IgD-negative memory B cell (primary cell): ENCODE measurements around the gene SAP30L. TPM values are rescaled to one million over a fixed set of nuclear protein-coding genes. Genes with fewer than 3 reads are reported as not detected.

Source experiments
- H3K27ac Mint-ChIP-seq, 3 donors: one replicate each; pipeline ENCODE4 v1.8.0; 2020 to 2022; ENCODE audit warnings: mild to moderate bottlenecking in 3 of 3, mixed read lengths in 3 of 3, moderate library complexity in 1 of 3
- H3K27me3 Mint-ChIP-seq: one replicate; pipeline ENCODE4 v1.8.0; 2021; ENCODE audit warnings: mixed read lengths
- H3K36me3 Mint-ChIP-seq: one replicate; pipeline ENCODE4 v1.8.0; 2020; ENCODE audit warnings: mild to moderate bottlenecking, mixed read lengths
- H3K4me1 Mint-ChIP-seq, 3 donors: one replicate each; pipeline ENCODE4 v1.8.0; 2020 to 2022; ENCODE audit warnings: mixed read lengths in 3 of 3, mild to moderate bottlenecking in 1 of 3
- H3K4me3 Mint-ChIP-seq, 4 donors: one replicate each; pipeline ENCODE4 v1.8.0; 2020 to 2022; ENCODE audit warnings: mild to moderate bottlenecking in 4 of 4, mixed read lengths in 4 of 4, moderate library complexity in 3 of 4
- H3K9me3 Mint-ChIP-seq, 3 donors: one replicate each; pipeline ENCODE4 v1.8.0; 2020 to 2021; ENCODE audit warnings: mixed read lengths in 3 of 3, mild to moderate bottlenecking in 1 of 3
- polyA plus RNA-seq: library from polyadenylated mRNA; unstranded; fragments of 300-500 nt; fragmentation: Illumina TruSeq; gene quantifications from one replicate; pipeline ENCODE4 v1.2.3, GENCODE V29; 2021

SAP30L gene
- polyA plus RNA-seq, 1 donor from 2014 or later: 34.2 TPM

DNA sequence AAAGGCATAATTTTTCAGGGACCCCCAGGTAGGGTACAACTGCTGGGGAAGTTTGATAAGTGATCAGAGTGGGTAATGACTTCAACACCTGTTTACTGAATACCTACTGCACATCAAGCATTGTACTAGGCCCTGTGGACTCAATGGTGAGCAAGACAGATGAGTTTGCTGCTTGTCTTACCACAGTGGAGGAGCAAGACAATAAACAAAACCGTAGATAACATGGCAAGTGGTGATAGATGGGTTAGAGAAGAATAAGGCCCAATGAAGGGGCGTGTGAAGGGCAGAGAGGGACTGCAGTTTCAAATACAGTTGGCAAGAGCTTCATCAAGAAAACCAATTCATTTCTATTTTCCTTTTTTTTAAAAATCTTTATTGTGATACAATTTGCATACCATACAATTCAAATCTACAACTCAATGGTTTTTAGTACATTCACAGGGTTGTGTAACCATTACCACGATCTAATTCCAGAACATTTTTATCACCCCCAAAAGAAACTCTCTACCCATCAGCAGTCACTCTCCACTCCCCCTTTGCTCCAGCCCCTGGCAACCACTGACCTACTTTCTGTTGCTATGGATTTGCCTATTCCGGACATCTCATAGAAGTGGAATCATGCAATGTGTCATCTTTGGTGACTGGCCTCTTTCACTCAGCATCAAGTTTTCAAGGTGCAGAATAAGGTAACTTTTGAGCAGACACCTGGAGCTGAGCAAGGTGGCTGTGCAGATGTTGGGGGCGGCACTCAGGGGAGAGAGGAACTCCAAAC lies 64.2 kb downstream of the SAP30L start:
- no peaks in the 10 kb centered on the region for H3K9me3 Mint-ChIP-seq
- peaks cover 13% of the 10 kb centered on the region for H3K27me3 Mint-ChIP-seq
- no peak overlapping the region for H3K27ac Mint-ChIP-seq
- H3K4me3 Mint-ChIP-seq: no peak overlapping the region
- H3K36me3 Mint-ChIP-seq: no peaks in the 10 kb centered on the region
- H3K4me1 Mint-ChIP-seq: peaks cover 0 to 8% (median 3%) of the 10 kb centered on the region in 3 donors

Other genes with a start within 250 kb of the SAP30L start
- not detected for gene HAND1, start 32.2 kb downstream of the SAP30L start, polyA plus RNA-seq